NB4 (cell line): Measurements from ENCODE around the gene ATOH8.

Experiments
- DNase-seq: peaks from one replicate; pipeline ENCODE4 v3.0.0; 2010; ENCODE audit warnings: low read depth
- H3K4me3 ChIP-seq: one replicate; pipeline ENCODE4 v1.5.1; 2011; ENCODE audit warnings: mild to moderate bottlenecking, low read depth, low read length, moderate library complexity
- MYC ChIP-seq: IDR thresholded peaks from 2 replicates; pipeline ENCODE4 v1.6.1; 2011; ENCODE audit warnings: low read depth, low read length
- POLR2A ChIP-seq: IDR thresholded peaks from 2 replicates; pipeline ENCODE4 v1.6.1; 2011; ENCODE audit warnings: mild to moderate bottlenecking; ENCODE audit not compliant: insufficient read length; ENCODE audit errors: extremely low read depth
- TF ChIP-seq, protein P1 (sequence below): IDR thresholded peaks from 2 replicates; pipeline ENCODE4 v1.6.1; 2011; ENCODE audit warnings: low read depth, low read length
- TF ChIP-seq, protein P2 (sequence below): IDR thresholded peaks from one replicate; pipeline ENCODE4 v1.5.1; 2012; ENCODE audit warnings: low read depth, low read length

ATOH8 gene

DNA sequence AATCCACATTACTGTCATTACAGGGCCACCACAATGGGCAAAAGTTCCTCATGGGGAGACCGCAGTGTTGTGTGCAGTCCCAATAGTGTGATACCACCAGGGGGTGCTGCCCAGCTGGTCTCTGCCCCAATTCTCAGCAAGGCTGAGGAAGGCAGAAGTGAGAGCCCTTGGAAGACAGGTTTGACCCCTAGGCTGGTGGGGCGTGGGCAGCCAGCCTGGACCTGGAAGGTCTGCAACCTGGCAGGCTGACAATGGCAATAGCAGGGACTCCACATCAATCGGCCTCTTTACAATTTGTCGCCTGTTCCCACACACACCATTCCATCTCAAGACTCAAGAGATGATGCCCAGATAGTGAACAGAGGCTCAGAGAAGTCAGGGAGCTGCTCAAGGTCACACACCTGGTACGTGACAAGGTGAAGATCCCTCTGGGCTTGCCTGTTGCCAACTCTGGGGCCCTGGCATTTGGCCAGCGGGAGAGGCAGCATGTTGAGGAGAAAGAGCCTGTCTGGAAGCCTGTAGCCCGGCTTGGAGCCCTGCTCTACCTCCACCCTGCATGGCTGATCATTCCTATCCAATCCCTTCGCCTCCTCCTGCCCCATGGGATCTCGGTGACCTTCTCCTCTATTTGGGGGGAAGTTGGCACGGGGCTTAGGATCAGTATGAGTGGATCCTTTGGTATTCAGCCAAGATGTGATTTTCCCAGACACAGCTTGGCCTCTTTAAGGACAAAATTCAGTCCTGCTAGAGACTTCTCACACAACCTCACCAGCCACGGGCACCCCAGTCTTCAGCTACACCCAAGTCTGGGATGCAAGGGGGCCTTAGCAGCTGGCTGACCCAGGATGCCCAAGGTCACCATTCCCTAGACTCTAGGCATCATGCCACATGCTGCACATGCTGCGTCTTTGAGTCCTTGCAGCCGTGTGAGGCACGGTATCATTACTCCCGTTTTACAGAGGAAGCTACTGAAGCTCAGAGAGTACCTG is 2.9 kb upstream of the ATOH8 start:
- peak; percentile 82 for DNase-seq
- H3K4me3 ChIP-seq, result no peak overlapping the region
- TF ChIP-seq, protein P1, sequence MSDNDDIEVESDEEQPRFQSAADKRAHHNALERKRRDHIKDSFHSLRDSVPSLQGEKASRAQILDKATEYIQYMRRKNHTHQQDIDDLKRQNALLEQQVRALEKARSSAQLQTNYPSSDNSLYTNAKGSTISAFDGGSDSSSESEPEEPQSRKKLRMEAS, result peak; percentile 23; the same call in 1 of the 2 replicates
- TF ChIP-seq, protein P2, sequence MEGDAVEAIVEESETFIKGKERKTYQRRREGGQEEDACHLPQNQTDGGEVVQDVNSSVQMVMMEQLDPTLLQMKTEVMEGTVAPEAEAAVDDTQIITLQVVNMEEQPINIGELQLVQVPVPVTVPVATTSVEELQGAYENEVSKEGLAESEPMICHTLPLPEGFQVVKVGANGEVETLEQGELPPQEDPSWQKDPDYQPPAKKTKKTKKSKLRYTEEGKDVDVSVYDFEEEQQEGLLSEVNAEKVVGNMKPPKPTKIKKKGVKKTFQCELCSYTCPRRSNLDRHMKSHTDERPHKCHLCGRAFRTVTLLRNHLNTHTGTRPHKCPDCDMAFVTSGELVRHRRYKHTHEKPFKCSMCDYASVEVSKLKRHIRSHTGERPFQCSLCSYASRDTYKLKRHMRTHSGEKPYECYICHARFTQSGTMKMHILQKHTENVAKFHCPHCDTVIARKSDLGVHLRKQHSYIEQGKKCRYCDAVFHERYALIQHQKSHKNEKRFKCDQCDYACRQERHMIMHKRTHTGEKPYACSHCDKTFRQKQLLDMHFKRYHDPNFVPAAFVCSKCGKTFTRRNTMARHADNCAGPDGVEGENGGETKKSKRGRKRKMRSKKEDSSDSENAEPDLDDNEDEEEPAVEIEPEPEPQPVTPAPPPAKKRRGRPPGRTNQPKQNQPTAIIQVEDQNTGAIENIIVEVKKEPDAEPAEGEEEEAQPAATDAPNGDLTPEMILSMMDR, result peak; percentile 96
- TF ChIP-seq MYC (peak; percentile 45; the same call in 1 of the 2 replicates), POLR2A (no peak)

DNA sequence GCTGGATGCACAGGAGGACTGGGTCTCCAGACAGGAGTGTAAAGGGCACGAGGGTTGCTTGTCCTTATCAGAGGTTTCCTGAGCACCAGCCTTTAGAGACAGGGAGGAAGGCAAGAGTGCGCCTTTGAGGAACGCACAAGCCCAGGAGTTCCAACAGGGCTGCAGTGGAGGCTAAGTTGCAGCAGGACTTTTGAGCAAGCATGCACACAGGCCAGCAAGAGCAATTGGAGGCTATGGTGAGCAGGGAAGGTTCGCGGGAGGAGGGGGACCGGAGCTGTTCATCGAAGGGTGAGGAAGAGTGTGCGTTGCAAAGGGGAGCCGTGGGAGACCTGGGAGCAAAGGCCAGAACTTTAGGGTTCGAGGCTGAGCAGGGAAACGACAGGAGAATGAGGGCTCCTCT is 2.2 kb upstream of the ATOH8 start:
- no peak for DNase-seq
- TF ChIP-seq, protein P1, result no peak
- TF ChIP-seq MYC, result no peak
- TF ChIP-seq, protein P2, result no peak
- no peak for TF ChIP-seq POLR2A
- no peak overlapping the region for H3K4me3 ChIP-seq

DNA sequence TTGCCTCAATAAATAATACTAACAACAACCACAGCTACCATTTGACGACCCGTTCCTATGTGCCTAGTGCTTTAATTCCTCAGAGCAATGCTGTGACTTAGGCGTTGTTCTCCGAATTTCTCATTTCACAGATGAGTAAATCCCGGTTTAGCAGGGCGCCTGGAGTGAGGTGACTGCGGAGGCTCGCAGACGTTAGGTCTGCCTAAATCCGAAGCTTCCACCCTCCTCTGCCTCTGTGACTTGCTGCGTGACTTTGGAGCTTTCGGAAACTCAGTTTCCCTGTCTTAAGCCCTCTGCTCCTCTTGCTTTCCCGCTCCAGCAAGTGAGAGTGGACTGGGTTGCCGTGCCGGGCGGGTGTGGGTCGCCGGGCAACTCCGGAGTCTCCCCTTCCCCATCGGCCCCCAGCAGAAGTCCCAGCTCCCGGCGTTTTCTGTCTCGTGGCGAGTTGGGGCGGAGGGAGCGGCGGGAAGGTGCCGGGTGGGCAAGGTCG is 711 bp upstream of the ATOH8 start:
- H3K4me3 ChIP-seq, result no peak overlapping the region
- DNase-seq, result no peak

DNA sequence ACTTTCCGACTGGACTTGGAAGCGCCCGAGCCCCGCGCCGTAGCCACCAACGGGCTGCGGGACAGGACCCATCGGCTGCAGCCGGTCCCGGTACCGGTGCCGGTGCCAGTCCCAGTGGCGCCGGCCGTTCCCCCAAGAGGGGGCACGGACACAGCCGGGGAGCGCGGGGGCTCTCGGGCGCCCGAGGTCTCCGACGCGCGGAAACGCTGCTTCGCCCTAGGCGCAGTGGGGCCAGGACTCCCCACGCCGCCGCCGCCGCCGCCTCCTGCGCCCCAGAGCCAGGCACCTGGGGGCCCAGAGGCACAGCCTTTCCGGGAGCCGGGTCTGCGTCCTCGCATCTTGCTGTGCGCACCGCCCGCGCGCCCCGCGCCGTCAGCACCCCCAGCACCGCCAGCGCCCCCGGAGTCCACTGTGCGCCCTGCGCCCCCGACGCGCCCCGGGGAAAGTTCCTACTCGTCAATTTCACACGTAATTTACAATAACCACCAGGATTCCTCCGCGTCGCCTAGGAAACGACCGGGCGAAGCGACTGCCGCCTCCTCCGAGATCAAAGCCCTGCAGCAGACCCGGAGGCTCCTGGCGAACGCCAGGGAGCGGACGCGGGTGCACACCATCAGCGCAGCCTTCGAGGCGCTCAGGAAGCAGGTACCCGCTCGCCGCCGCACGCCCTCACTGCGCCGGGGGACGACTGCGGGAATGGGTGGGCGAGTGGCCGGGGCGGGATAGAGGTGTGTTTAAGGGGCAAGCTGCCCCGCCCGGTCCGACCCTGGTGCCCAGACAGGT is 713 bp downstream of the ATOH8 start:
- no peak overlapping the region for H3K4me3 ChIP-seq
- TF ChIP-seq MYC, result no peak
- TF ChIP-seq, protein P2, result no peak
- no peak for TF ChIP-seq POLR2A
- TF ChIP-seq, protein P1, result no peak
- DNase-seq, result peak; percentile 39

More for the DNA sequence above, 711 bp upstream of the ATOH8 start:
- TF ChIP-seq MYC (no peak), POLR2A (no peak)
- TF ChIP-seq, protein P1, result no peak
- TF ChIP-seq, protein P2, result no peak
